NCI-H2227 treated with DMSO at 0.1 percent for 48 hours (cell line): ENCODE results near the gene CIAO2B.

Experiments
- DNase-seq: peaks from one replicate; lab custom pipeline; 2025; lab: John Stamatoyannopoulos, UW

CIAO2B gene

DNA sequence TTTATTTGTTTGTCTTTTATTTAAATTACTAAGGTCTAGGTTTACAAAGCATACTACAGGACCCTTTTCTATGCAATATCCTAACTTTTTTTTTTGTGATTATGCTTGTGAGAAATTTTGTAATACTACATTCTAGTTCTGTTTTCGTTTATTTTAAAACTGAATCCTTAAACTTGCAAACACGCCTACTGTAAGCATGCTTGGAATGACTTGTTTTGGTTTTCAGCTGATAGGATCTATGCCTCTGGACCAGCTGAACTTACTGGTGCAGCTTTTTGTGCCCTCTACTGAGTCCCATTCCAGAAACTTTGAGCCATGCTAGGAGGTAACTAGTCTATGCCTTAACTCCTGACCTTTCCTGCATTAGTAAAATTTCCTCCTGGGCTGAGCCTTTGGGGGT is 47.9 kb downstream of the CIAO2B start:
- DNase-seq: no peak

DNA sequence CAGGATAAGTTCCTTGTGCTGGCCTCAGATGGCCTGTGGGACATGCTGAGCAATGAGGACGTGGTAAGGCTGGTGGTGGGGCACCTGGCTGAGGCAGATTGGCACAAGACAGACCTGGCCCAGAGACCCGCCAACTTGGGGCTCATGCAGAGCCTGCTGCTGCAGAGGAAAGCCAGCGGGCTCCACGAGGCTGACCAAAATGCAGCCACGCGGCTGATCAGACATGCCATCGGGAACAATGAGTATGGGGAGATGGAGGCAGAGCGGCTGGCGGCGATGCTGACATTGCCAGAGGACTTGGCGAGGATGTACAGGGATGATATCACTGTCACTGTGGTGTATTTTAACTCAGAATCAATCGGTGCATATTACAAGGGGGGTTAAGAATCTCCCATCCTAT is 48.7 kb downstream of the CIAO2B start:
- DNase-seq: no peak

- DNase-seq: no peak
These were observed 51.5 kb downstream of the CIAO2B start for GRCh38 chr16:66882702-66883101.
